Measurements from ENCODE around the gene OR8S1. TPM values are rescaled to one million over a fixed set of nuclear protein-coding genes. Genes with fewer than 3 reads are reported as not detected.
"Not testable (repeated sequence)": the region's sequence is repeated elsewhere in the genome, so short reads cannot be mapped to it uniquely, and the experiment has no call there.

Gene OR8S1
- total RNA-seq, 1 donor from 2014 or later: 0.40 TPM

- ATAC-seq; DNase-seq (ENCODE audit: low spot score); intact Hi-C loops (cut with DNase I): not testable (repeated sequence)
Observed at GRCh38 chr12:48547012-48547411, 21.6 kb downstream of the OR8S1 start.

DNA sequence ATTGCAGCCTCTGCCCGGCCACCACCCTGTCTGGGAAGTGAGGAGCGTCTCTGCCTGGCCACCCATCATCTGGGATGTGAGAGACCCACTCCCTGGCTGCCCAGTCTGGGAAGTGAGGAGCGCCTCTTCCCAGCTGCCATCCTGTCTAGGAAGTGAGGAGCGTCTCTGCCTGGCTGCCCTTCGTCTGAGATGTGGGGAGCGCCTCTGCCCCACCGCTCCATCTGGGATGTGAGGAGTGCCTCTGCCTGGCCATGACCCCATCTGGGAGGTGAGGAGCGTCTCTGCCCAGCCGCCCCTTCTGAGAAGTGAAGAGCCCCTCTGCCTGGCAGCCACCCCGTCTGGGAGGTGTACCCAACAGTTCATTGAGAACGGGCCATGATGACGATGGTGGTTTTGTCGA, 26.2 kb downstream of the OR8S1 start:
- DNase-seq (ENCODE audit: low spot score); ATAC-seq; intact Hi-C loops (cut with DNase I): not testable (repeated sequence)

- intact Hi-C loops (cut with DNase I); ATAC-seq; DNase-seq (ENCODE audit: low spot score): not testable (repeated sequence)
Observed at GRCh38 chr12:48553666-48554343, 28.4 kb downstream of the OR8S1 start.

- ATAC-seq (no peak), DNase-seq (ENCODE audit: low spot score) (no peak)
- intact Hi-C loops (cut with DNase I): no loop called here
Observed at GRCh38 chr12:48556631-48557030, 31.2 kb downstream of the OR8S1 start.

GRCh38 chr12:48557919-48558318, 32.5 kb downstream of the OR8S1 start:
- ATAC-seq (no peak), DNase-seq (ENCODE audit: low spot score) (no peak)
- intact Hi-C loops (cut with DNase I): no loop called here

- intact Hi-C loops (cut with DNase I): no loop called here
- ATAC-seq: no peak
- no peak for DNase-seq (ENCODE audit: low spot score)
Observed at GRCh38 chr12:48567731-48568130, 42.3 kb downstream of the OR8S1 start.

- intact Hi-C loops (cut with DNase I): no loop called here
- ATAC-seq (no peak), DNase-seq (ENCODE audit: low spot score) (no peak)
Observed at GRCh38 chr12:48569946-48570345, 44.5 kb downstream of the OR8S1 start, which contains the start of gene LALBA. LALBA (minus strand) TSS chr12:48570046; CDS start chr12:48570020, 26 bp downstream.

DNA sequence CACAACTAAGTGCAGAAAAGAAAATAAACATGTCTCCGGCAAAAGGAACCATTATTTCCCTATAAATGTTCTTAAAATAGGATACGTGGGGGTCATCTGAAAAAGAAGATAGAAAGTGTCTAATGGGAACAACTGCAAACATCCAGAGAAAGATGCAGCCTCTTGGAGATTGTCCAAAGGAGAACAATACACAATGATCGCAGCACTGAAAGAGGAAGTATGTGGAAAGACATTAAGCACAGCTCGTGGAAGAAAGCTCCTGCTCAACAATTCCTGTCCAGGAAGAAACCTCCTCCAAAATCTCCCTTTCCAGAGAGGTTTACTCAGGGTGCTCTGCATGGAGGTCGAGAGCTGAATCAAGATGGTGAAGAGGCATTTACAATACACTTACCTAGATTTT, 46.9 kb downstream of the OR8S1 start:
- ATAC-seq (no peak), DNase-seq (ENCODE audit: low spot score) (no peak)
- intact Hi-C loops (cut with DNase I): no loop called here

Other genes starting within 250 kb of the OR8S1 start
- 24.8 TPM for gene ZNF641, start 174.7 kb upstream of the OR8S1 start, total RNA-seq
- 1.1 TPM for gene ANP32D, start 53.1 kb upstream of the OR8S1 start, total RNA-seq
- gene C12orf54, start 43.1 kb upstream of the OR8S1 start, total RNA-seq: 2.4 TPM
- gene LALBA, start 44.4 kb downstream of the OR8S1 start, total RNA-seq: not detected
- gene KANSL2, start 156.6 kb downstream of the OR8S1 start, total RNA-seq: 27.0 TPM
- 51.5 TPM for gene CCNT1, start 191.1 kb downstream of the OR8S1 start, total RNA-seq